ENCODE measurements around the gene FKBP5.

GRCh38 chr6:35562060-35562459 is 126.7 kb downstream of the FKBP5 start:
- TF ChIP-seq CTCF (conservative IDR thresholded peaks at IDR 0.05; ENCODE audit: low read depth, low read length) (no peak), EZH2 (IDR thresholded peaks at IDR 0.05; ENCODE audit: low read length, unreplicated experiment) (no peak), EZH2phosphoT487 (IDR thresholded peaks at IDR 0.05; ENCODE audit: borderline replicate concordance, low read length) (no peak)

All from PC-3 (cell line).